Lower lobe of right lung (tissue), 2 donors: ENCODE measurements around the gene PLEKHF1. TPM values are rescaled to one million over a fixed set of nuclear protein-coding genes. Genes with fewer than 3 reads are reported as not detected.
A peak's percentile ranks its signal among the peaks of the same experiment; 100 is the strongest.

Experiments
- ATAC-seq, 2 donors: fragments of 200-7000 bp; cut with Tn5 transposase; one replicate each; pipeline ENCODE4 v1.9.1; 2020 to 2022; ENCODE audit warnings: mild to moderate bottlenecking in 2 of 2, moderate library complexity in 2 of 2
- DNase-seq: peaks from one replicate; pipeline ENCODE4 v3.0.0-alpha.2; 2020
- H3K27ac ChIP-seq: fragments of 200-600 bp; one replicate; pipeline ENCODE4 v1.8.0; 2022
- H3K27me3 ChIP-seq: fragments of 200-600 bp; one replicate; pipeline ENCODE4 v1.8.0; 2022; ENCODE audit warnings: low read depth
- H3K36me3 ChIP-seq: fragments of 200-600 bp; one replicate; pipeline ENCODE4 v1.8.0; 2022; ENCODE audit warnings: mild to moderate bottlenecking
- H3K4me1 ChIP-seq: fragments of 200-600 bp; one replicate; pipeline ENCODE4 v1.8.0; 2022
- H3K4me3 ChIP-seq: fragments of 200-600 bp; one replicate; pipeline ENCODE4 v1.8.0; 2022; ENCODE audit warnings: mild to moderate bottlenecking
- H3K9me3 ChIP-seq: fragments of 200-600 bp; one replicate; pipeline ENCODE4 v1.8.0; 2022
- intact Hi-C: fragments of 100-400 bp; cut with DNase I; formaldehyde crosslinking; loops from one replicate; pipeline ENCODE4 v1.11.0; 2022
- total RNA-seq: library from RNA; stranded (reverse); fragmentation: NEBNext Ultra II Directional; extraction: Animal tissue kit (Norgen Biotek cat#: 25700); gene quantifications from one replicate; pipeline ENCODE4 v1.2.1, GENCODE V29; 2021
- TF ChIP-seq, protein P1 (sequence below): fragments of 200-600 bp; IDR thresholded peaks from one replicate; pipeline ENCODE4 v1.8.0; 2022; ENCODE audit warnings: antibody characterized with exemption, mild to moderate bottlenecking
- donor health status: DM: no; HTN: yes; CAD: no; lungs with severe emphysema.

PLEKHF1 gene
- total RNA-seq, 1 donor from 2014 or later: 15.5 TPM

DNA sequence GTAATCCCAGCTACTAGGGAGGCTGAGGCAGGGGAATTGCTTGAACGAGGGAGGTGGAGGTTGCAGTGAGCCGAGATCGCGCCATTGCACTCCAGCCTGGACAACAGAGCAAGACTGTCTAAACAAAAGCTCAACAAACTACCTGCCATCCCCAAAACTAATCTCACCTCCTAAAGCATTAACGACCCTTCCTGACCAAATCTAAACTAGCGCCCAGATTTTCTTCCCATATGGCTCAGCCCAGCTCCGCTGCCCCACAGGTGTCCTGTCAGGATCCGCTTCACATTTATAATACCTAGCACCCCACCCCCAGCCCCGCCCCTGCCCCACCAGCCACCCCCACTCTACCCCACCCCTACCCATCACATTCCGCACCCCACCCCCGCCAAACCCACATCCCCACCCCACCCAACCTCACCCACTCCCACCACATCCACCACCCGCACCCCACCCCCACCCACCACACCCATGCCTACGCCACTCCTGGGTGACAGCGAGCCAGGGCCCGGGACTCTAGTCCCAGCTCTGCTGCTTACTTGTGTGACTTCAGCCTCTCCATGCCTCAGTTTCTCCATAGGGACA is 49.2 kb downstream of the PLEKHF1 start:
- peak; percentile 39 to 41 for ATAC-seq
- peak overlapping the region; percentile 97 for H3K27ac ChIP-seq
- peaks cover 32% of the 10 kb centered on the region for H3K4me1 ChIP-seq
- H3K9me3 ChIP-seq: no peaks in the 10 kb centered on the region
- no peaks in the 10 kb centered on the region for H3K27me3 ChIP-seq
- DNase-seq: no peak
- TF ChIP-seq, protein P1, sequence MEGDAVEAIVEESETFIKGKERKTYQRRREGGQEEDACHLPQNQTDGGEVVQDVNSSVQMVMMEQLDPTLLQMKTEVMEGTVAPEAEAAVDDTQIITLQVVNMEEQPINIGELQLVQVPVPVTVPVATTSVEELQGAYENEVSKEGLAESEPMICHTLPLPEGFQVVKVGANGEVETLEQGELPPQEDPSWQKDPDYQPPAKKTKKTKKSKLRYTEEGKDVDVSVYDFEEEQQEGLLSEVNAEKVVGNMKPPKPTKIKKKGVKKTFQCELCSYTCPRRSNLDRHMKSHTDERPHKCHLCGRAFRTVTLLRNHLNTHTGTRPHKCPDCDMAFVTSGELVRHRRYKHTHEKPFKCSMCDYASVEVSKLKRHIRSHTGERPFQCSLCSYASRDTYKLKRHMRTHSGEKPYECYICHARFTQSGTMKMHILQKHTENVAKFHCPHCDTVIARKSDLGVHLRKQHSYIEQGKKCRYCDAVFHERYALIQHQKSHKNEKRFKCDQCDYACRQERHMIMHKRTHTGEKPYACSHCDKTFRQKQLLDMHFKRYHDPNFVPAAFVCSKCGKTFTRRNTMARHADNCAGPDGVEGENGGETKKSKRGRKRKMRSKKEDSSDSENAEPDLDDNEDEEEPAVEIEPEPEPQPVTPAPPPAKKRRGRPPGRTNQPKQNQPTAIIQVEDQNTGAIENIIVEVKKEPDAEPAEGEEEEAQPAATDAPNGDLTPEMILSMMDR: no peak
- intact Hi-C loops: loop anchor here (10.0 kb wide), 1 partner anchor 100 kb away; no protein-coding TSS in a partner anchor
- H3K36me3 ChIP-seq: no peaks in the 10 kb centered on the region
- H3K4me3 ChIP-seq: peak overlapping the region; percentile 88

DNA sequence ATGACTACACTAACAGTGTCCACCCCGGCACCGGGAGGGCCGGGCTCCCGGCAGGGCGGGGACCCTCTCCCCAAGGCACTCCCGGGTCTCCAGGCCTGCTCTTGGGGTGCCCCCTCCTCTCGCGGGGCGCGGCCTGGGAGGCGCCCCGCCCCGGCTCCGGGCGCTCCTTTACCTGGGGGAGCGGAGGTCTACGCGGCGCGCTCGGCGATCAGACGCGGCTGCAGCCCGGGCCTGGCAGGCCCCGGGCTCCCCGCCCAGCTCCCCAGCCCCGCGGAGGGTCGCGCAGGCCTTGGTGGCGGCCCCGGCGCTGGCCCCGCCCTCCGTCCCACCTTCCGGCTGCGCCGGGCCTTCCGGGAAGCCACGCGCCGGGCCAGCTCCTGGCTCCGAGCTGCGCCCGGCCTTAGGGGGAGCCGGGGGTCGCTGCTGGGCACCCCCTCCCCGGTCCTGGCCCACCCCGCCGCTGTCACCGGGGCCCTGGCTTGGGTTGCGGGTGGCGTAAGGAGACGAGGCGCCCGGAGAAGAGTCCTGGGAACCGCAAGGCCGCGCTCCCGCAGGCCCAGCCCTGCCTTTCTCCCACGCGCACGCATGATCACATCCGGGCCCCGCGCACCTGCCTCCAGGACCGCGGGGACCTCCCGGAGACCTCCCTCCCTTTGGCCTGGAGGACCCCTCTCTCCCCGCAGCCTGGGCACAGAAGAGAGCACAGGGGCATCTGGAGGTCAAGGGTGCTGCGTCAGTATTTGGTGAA is 49.9 kb downstream of the PLEKHF1 start, which contains the start of gene C19orf12:
C19orf12 (minus strand) TSS at position 309 of the 748 bp plus-strand sequence. CDS start 6,848 bp downstream, outside the sequence.
- peak; percentile 76 for DNase-seq
- TF ChIP-seq, protein P1: no peak
- Histone ChIP-seq H3K36me3 (no peaks in the 10 kb centered on the region), H3K27me3 (no peaks in the 10 kb centered on the region), H3K4me3 (peak within 1 kb of the TSS; percentile 88), H3K27ac (peak within 1 kb of the TSS; percentile 97), H3K9me3 (no peaks in the 10 kb centered on the region), H3K4me1 (peaks cover 32% of the 10 kb centered on the region)
- peak; percentile 90 to 93 for ATAC-seq
- intact Hi-C loops: loop anchor here (10.0 kb wide), 1 partner anchor 100 kb away; no protein-coding TSS in a partner anchor

DNA sequence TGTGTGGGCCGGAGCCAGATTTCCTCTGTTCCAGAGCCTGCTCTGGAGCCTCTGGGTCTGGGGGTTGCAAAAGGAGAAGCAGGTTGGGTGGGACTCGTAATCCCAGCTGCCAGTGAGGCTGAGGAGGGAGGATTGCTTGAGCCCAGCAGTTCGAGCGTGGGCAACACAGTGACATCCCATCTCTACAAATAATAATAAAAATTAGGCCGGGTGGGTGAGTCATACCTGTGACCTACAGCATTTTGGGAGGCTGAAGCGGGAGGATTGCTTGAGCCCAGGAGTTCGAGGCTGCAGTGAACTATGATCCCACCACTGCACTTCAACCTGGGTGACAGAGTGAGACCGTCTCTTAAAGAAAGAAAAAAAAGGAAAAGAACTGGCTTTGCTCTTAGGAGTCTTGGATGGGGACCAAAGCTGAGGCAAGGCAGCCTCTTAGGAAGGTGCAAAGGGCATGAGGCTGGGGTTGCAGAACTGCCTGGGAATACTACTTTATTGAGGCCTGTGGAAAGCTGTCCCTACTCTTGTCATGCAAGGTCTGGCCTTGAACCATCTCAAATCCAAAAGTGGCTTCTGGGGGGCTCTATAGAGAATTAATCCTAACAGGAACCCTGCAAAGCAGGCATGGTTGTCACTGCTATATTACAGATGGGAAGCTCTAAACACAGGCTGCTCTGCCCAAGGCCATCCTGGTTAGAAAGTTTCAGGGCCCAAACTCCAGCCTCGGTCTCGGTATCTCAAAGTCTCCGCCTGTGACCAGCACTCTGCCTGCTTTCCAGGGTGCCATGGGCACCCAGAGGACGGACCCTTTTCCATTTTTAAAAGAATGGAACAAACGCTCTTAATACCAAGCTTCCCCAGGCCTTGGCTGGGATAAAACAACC is 50.7 kb downstream of the PLEKHF1 start:
- H3K4me1 ChIP-seq: peaks cover 32% of the 10 kb centered on the region
- TF ChIP-seq, protein P1: no peak
- peak overlapping the region; percentile 88 for H3K4me3 ChIP-seq
- peak in 1 of 2 donors; percentile 36 for ATAC-seq
- no peaks in the 10 kb centered on the region for H3K9me3 ChIP-seq
- no peaks in the 10 kb centered on the region for H3K36me3 ChIP-seq
- H3K27ac ChIP-seq: peak overlapping the region; percentile 97
- no peak for DNase-seq
- no peaks in the 10 kb centered on the region for H3K27me3 ChIP-seq
- intact Hi-C loops: loop anchor here (10.0 kb wide), 1 partner anchor 101 kb away; no protein-coding TSS in a partner anchor

DNA sequence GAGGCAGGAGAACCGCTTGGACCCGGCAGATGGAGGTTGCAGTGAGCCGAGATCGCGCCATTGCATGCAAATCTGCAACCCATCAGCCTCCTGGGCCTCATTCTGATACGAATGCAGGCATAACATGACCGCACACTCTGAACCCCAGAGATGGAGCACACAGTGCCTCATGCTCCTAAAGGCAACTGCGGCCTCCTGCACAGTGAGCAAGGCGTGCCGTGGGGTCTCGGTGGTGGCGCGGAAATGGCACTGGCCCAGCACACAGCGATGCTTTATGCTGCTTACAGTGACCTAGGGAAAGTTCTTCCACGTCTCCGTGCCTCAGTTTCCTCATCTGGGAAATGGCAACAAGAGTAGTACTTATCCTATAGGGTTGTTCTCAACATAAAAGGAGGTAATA is 51.8 kb downstream of the PLEKHF1 start:
- Histone ChIP-seq H3K36me3 (no peaks in the 10 kb centered on the region), H3K27me3 (no peaks in the 10 kb centered on the region), H3K4me3 (no peak overlapping the region), H3K9me3 (no peaks in the 10 kb centered on the region), H3K4me1 (peaks cover 32% of the 10 kb centered on the region), H3K27ac (no peak overlapping the region)
- ATAC-seq (no peak), DNase-seq (no peak)
- intact Hi-C loops: loop anchor here (10.0 kb wide), 1 partner anchor 102 kb away; no protein-coding TSS in a partner anchor
- TF ChIP-seq, protein P1: no peak

DNA sequence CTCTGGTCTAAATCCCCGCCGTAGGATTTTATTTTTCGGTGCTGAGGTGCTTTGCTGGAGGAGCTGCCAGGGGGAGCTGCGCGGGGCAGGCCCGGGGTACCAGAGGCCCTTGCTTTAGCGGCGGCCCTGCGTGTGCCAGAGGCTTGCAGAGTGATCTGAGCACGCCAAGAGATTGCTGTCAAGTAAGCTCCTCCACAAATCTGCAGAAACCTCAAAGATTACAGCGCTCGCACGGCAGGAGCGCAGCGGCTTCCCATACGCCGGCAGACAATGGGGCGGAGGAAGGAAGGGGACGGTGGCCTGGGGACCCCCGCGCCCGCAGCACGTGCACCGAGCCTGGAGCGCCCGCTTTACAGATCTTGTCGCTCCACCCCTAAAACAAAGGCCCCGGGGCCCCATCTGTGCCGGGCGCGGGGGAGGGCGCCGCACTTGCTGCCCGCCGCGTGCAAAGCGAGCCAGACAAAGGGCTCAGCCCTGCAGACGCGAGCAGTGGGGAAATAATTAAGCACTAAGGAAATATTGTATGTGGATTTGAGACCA is 58.9 kb downstream of the PLEKHF1 start:
- H3K36me3 ChIP-seq: no peaks in the 10 kb centered on the region
- DNase-seq (no peak), ATAC-seq (no peak)
- intact Hi-C loops: no loop called here
- no peaks in the 10 kb centered on the region for H3K9me3 ChIP-seq
- H3K4me1 ChIP-seq: peaks cover 12% of the 10 kb centered on the region
- peaks cover 51% of the 10 kb centered on the region for H3K27me3 ChIP-seq
- peak overlapping the region; percentile 33 for H3K4me3 ChIP-seq
- TF ChIP-seq, protein P1: no peak
- no peak overlapping the region for H3K27ac ChIP-seq
